ENCODE measurements around the gene IKZF1. TPM values are rescaled to one million over a fixed set of nuclear protein-coding genes. Genes with fewer than 3 reads are reported as not detected.

The IKZF1 gene
- total RNA-seq, 6 experiments from 2014 or later: not detected

DNA sequence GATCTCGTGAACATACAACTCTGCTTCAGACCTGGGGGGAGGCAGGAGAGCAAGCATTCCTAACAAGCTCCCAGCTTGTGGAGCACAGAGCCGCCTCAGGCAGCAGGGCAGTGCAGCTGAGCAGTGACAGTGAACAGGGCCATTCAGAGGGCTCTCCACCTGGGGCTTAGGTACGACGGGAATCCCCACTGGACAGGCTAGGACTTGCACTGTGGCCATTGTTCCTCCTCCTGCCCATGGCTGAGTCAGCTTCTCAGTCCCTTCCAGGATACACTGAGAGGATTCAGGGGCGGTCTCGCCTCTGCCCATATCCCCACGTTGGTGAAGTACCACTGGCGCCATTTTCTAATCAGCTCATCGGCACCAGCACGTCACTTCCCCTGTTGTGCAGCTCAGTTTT is 74.6 kb downstream of the IKZF1 start:
- Mint-ChIP-seq H3K27me3 (ENCODE audit: insufficient read depth) (peaks cover 11% of the 10 kb centered on the region; the same call in 1 of the 2 replicates), H3K4me3 (no peak overlapping the region), H3K4me1 (ENCODE audit: low read depth) (no peaks in the 10 kb centered on the region), H3K9me3 (no peaks in the 10 kb centered on the region), H3K36me3 (ENCODE audit: low read depth) (no peaks in the 10 kb centered on the region), H3K27ac (no peak overlapping the region)
- no peak for DNase-seq
- TF ChIP-seq, protein P1, sequence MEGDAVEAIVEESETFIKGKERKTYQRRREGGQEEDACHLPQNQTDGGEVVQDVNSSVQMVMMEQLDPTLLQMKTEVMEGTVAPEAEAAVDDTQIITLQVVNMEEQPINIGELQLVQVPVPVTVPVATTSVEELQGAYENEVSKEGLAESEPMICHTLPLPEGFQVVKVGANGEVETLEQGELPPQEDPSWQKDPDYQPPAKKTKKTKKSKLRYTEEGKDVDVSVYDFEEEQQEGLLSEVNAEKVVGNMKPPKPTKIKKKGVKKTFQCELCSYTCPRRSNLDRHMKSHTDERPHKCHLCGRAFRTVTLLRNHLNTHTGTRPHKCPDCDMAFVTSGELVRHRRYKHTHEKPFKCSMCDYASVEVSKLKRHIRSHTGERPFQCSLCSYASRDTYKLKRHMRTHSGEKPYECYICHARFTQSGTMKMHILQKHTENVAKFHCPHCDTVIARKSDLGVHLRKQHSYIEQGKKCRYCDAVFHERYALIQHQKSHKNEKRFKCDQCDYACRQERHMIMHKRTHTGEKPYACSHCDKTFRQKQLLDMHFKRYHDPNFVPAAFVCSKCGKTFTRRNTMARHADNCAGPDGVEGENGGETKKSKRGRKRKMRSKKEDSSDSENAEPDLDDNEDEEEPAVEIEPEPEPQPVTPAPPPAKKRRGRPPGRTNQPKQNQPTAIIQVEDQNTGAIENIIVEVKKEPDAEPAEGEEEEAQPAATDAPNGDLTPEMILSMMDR (IDR thresholded peaks at IDR 0.05): no peak

DNA sequence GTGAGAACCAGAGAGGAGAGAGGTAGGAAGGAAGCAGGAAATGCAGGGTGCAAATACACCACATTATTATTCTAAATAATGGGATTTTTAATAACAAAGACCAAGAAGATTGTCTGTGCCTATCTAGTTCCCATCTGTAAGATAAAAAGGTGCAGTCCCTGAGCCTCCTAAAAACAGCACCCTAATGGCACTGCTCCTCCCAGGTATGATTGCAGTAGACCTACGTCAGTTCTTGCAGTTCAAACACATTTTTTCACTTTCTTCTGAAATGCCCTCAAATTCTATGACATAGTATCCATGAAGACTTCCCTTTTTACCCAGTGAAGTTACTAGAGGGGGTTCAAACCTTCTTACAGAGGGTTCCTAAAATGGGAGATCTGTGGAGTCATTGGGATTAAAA is 75.0 kb downstream of the IKZF1 start:
- TF ChIP-seq, protein P1 (IDR thresholded peaks at IDR 0.05): no peak
- H3K27ac Mint-ChIP-seq: no peak overlapping the region
- DNase-seq: no peak
- peaks cover 14% of the 10 kb centered on the region for H3K27me3 Mint-ChIP-seq (ENCODE audit: insufficient read depth)
- H3K4me3 Mint-ChIP-seq: no peak overlapping the region
- no peaks in the 10 kb centered on the region for H3K9me3 Mint-ChIP-seq
- no peaks in the 10 kb centered on the region for H3K4me1 Mint-ChIP-seq (ENCODE audit: low read depth)
- no peaks in the 10 kb centered on the region for H3K36me3 Mint-ChIP-seq (ENCODE audit: low read depth)

DNA sequence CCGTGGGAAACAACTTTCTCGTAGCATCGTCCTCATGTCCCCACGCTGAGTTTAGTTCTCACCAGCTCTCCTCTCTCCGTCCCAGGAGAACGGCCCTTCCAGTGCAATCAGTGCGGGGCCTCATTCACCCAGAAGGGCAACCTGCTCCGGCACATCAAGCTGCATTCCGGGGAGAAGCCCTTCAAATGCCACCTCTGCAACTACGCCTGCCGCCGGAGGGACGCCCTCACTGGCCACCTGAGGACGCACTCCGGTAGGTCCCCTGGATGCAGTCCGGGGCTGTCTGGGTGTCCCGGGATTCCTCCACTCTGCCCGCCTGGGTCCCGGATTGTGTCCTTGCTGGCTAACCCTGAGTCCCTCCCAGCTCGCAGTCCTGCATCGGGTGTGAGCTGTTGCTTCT is 77.9 kb downstream of the IKZF1 start:
- no peaks in the 10 kb centered on the region for H3K4me1 Mint-ChIP-seq (ENCODE audit: low read depth)
- H3K27me3 Mint-ChIP-seq (ENCODE audit: insufficient read depth): peaks cover 14% of the 10 kb centered on the region
- H3K4me3 Mint-ChIP-seq: no peak overlapping the region
- H3K27ac Mint-ChIP-seq: no peak overlapping the region
- no peaks in the 10 kb centered on the region for H3K36me3 Mint-ChIP-seq (ENCODE audit: low read depth)
- TF ChIP-seq, protein P1 (IDR thresholded peaks at IDR 0.05): no peak
- no peak for DNase-seq
- H3K9me3 Mint-ChIP-seq: no peaks in the 10 kb centered on the region

DNA sequence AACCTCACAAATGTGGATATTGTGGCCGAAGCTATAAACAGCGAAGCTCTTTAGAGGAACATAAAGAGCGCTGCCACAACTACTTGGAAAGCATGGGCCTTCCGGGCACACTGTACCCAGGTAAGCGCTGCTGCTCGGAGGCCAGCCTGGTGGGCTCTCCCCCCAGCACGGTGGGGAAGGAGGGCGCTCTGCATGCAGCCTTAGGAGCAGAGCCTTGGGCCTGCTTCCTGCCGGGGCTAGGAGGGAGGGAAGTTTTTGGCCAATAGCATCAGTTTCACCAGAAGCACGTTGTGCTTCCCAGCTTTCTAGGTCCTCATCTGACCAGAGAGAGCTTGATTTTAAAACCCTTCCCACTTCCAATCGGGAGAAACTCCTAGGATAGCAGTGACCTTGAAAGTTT is 82.8 kb downstream of the IKZF1 start:
- DNase-seq: no peak
- H3K27me3 Mint-ChIP-seq (ENCODE audit: insufficient read depth): peaks cover 13% of the 10 kb centered on the region
- H3K27ac Mint-ChIP-seq: no peak overlapping the region
- H3K4me1 Mint-ChIP-seq (ENCODE audit: low read depth): no peaks in the 10 kb centered on the region
- no peak overlapping the region for H3K4me3 Mint-ChIP-seq
- TF ChIP-seq, protein P1 (IDR thresholded peaks at IDR 0.05): no peak
- H3K9me3 Mint-ChIP-seq: no peaks in the 10 kb centered on the region
- no peaks in the 10 kb centered on the region for H3K36me3 Mint-ChIP-seq (ENCODE audit: low read depth)

DNA sequence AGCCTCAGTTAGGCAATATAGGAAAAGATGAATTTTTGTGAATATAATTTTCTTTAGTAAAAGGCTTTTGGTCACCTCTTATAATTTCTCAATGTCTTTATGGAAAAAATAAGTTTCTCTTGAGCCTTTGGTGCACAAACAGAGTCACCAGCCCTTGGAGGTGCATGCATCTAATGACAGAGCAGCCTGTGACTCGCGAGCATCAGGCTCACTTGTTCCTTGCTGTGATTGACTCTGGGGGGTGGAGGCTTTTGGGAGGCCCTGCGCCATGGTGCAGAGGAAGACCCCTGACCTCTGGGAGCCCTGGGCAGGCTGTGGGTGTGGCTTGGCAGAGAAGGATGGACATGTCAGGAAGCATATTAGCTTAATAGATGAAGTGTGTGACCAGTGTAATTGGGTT is 85.4 kb downstream of the IKZF1 start:
- TF ChIP-seq, protein P1 (IDR thresholded peaks at IDR 0.05): no peak
- Mint-ChIP-seq H3K9me3 (no peaks in the 10 kb centered on the region), H3K4me1 (ENCODE audit: low read depth) (no peaks in the 10 kb centered on the region), H3K4me3 (no peak overlapping the region), H3K27ac (no peak overlapping the region), H3K36me3 (ENCODE audit: low read depth) (no peaks in the 10 kb centered on the region), H3K27me3 (ENCODE audit: insufficient read depth) (peaks cover 7% of the 10 kb centered on the region)
- no peak for DNase-seq

DNA sequence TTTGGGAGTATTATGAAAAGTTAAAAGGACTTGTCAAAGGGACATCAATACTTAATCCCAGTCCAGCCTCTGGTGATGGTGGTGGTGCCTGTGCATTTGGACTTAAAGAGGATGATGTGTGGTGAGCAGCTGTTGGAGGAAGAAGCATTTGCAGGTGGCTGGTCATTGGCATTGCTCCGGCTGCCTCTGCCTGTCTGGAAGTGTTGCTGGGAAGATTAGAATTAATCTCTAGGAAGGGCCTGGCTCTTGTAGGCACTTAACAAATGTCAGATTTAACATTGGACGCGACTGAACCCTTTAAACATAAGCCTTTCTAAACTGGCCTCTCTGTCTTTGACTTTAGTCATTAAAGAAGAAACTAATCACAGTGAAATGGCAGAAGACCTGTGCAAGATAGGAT is 86.9 kb downstream of the IKZF1 start:
- no peaks in the 10 kb centered on the region for H3K4me1 Mint-ChIP-seq (ENCODE audit: low read depth)
- H3K27me3 Mint-ChIP-seq (ENCODE audit: insufficient read depth): peaks cover 7% of the 10 kb centered on the region
- no peaks in the 10 kb centered on the region for H3K36me3 Mint-ChIP-seq (ENCODE audit: low read depth)
- TF ChIP-seq, protein P1 (IDR thresholded peaks at IDR 0.05): no peak
- H3K27ac Mint-ChIP-seq: no peak overlapping the region
- no peak for DNase-seq
- H3K4me3 Mint-ChIP-seq: no peak overlapping the region
- H3K9me3 Mint-ChIP-seq: no peaks in the 10 kb centered on the region

Measured in HFFc6 (cell line).